Subcutaneous adipose tissue (tissue), 4 donors: ENCODE measurements around the gene SLC6A6. TPM values are rescaled to one million over a fixed set of nuclear protein-coding genes. Genes with fewer than 3 reads are reported as not detected.

Source experiments
- CTCF ChIP-seq: fragments of 450-650 bp; IDR thresholded peaks from one replicate; pipeline ENCODE4 v1.5.1; 2016; ENCODE audit warnings: low read depth, mild to moderate bottlenecking, control low read depth, antibody characterized with exemption, moderate library complexity
- total RNA-seq, 4 donors: library from RNA; depleted of rRNA; stranded (reverse); fragments of >200 nt; gene quantifications; one replicate each; pipeline ENCODE4 v1.1.0, GENCODE V29; 2016

Gene SLC6A6
- total RNA-seq, 4 donors from 2014 or later, result 20.5 to 64.8 (median 30.7) TPM

- no peak for TF ChIP-seq CTCF
Measured at GRCh38 chr3:14489641-14490040, 87.2 kb downstream of the SLC6A6 start.

- no peak for TF ChIP-seq CTCF
Measured at GRCh38 chr3:14490255-14490654, 87.8 kb downstream of the SLC6A6 start.

- no peak for TF ChIP-seq CTCF
Measured at GRCh38 chr3:14490831-14491230, 88.4 kb downstream of the SLC6A6 start.

- TF ChIP-seq CTCF, result no peak
Measured at GRCh38 chr3:14491396-14492190, 89.2 kb downstream of the SLC6A6 start.

GRCh38 chr3:14492948-14493881 lies 90.8 kb downstream of the SLC6A6 start:
- no peak for TF ChIP-seq CTCF

GRCh38 chr3:14494279-14494972 lies 92.0 kb downstream of the SLC6A6 start:
- TF ChIP-seq CTCF, result no peak

GRCh38 chr3:14494973-14495300 lies 92.5 kb downstream of the SLC6A6 start:
- TF ChIP-seq CTCF, result no peak
